ENCODE measurements around the gene NUDT1. TPM values are rescaled to one million over a fixed set of nuclear protein-coding genes. Genes with fewer than 3 reads are reported as not detected.

Gene NUDT1
- total RNA-seq, 1 experiment from 2014 or later, result 100 TPM

DNA sequence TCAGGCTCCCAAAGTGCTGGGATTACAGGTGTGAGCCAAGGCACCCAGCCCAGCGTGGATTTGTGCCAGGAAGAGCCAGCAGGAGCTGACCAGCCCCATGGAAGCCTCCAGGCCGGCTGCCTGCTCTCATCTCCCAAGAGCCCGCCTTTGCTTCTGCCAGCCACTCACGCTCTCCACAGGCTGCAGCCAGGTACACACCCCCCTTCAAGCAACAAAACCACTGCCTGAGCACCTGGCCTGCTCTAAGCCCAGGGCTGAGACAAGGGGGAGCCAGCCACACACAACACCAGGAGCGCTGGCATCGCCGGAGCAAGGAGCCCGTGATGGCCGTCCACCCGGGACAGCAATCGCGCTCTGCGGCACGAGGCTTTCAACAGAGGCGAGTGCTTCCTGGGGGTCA is 43.8 kb upstream of the NUDT1 start:
- no peaks in the 10 kb centered on the region for H3K27me3 Mint-ChIP-seq (ENCODE audit: low read depth)
- H3K4me1 Mint-ChIP-seq, result no peaks in the 10 kb centered on the region
- CTCF ChIA-PET, result no interaction called here

More for the DNA sequence above, 43.8 kb upstream of the NUDT1 start:
- Mint-ChIP-seq H3K36me3 (peaks cover 34% of the 10 kb centered on the region), H3K4me3 (no peak overlapping the region), H3K27ac (no peak overlapping the region), H3K9me3 (peaks cover 14% of the 10 kb centered on the region; the same call in 1 of the 2 replicates)
- ATAC-seq (no peak), DNase-seq (ENCODE audit: low spot score) (no peak)
- TF ChIP-seq, protein P1, sequence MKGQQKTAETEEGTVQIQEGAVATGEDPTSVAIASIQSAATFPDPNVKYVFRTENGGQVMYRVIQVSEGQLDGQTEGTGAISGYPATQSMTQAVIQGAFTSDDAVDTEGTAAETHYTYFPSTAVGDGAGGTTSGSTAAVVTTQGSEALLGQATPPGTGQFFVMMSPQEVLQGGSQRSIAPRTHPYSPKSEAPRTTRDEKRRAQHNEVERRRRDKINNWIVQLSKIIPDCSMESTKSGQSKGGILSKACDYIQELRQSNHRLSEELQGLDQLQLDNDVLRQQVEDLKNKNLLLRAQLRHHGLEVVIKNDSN (CRISPR knock-in tag; IDR thresholded peaks at IDR 0.05), result no peak
- TF ChIP-seq, protein P2, sequence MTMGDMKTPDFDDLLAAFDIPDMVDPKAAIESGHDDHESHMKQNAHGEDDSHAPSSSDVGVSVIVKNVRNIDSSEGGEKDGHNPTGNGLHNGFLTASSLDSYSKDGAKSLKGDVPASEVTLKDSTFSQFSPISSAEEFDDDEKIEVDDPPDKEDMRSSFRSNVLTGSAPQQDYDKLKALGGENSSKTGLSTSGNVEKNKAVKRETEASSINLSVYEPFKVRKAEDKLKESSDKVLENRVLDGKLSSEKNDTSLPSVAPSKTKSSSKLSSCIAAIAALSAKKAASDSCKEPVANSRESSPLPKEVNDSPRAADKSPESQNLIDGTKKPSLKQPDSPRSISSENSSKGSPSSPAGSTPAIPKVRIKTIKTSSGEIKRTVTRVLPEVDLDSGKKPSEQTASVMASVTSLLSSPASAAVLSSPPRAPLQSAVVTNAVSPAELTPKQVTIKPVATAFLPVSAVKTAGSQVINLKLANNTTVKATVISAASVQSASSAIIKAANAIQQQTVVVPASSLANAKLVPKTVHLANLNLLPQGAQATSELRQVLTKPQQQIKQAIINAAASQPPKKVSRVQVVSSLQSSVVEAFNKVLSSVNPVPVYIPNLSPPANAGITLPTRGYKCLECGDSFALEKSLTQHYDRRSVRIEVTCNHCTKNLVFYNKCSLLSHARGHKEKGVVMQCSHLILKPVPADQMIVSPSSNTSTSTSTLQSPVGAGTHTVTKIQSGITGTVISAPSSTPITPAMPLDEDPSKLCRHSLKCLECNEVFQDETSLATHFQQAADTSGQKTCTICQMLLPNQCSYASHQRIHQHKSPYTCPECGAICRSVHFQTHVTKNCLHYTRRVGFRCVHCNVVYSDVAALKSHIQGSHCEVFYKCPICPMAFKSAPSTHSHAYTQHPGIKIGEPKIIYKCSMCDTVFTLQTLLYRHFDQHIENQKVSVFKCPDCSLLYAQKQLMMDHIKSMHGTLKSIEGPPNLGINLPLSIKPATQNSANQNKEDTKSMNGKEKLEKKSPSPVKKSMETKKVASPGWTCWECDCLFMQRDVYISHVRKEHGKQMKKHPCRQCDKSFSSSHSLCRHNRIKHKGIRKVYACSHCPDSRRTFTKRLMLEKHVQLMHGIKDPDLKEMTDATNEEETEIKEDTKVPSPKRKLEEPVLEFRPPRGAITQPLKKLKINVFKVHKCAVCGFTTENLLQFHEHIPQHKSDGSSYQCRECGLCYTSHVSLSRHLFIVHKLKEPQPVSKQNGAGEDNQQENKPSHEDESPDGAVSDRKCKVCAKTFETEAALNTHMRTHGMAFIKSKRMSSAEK (CRISPR knock-in tag; IDR thresholded peaks at IDR 0.05; ENCODE audit: borderline replicate concordance), result no peak
- TF ChIP-seq, protein P3, sequence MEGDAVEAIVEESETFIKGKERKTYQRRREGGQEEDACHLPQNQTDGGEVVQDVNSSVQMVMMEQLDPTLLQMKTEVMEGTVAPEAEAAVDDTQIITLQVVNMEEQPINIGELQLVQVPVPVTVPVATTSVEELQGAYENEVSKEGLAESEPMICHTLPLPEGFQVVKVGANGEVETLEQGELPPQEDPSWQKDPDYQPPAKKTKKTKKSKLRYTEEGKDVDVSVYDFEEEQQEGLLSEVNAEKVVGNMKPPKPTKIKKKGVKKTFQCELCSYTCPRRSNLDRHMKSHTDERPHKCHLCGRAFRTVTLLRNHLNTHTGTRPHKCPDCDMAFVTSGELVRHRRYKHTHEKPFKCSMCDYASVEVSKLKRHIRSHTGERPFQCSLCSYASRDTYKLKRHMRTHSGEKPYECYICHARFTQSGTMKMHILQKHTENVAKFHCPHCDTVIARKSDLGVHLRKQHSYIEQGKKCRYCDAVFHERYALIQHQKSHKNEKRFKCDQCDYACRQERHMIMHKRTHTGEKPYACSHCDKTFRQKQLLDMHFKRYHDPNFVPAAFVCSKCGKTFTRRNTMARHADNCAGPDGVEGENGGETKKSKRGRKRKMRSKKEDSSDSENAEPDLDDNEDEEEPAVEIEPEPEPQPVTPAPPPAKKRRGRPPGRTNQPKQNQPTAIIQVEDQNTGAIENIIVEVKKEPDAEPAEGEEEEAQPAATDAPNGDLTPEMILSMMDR (IDR thresholded peaks at IDR 0.05), result no peak
- TF ChIP-seq TCF7 (CRISPR knock-in tag; IDR thresholded peaks at IDR 0.05; ENCODE audit: low read depth) (no peak), SP1 (CRISPR knock-in tag; conservative IDR thresholded peaks at IDR 0.05) (no peak), MXD4 (CRISPR knock-in tag; IDR thresholded peaks at IDR 0.05; ENCODE audit: borderline replicate concordance) (no peak), CREM (CRISPR knock-in tag; IDR thresholded peaks at IDR 0.05) (no peak), SMAD4 (CRISPR knock-in tag; IDR thresholded peaks at IDR 0.05) (no peak), MYBL2 (CRISPR knock-in tag; IDR thresholded peaks at IDR 0.05) (no peak), KAT7 (CRISPR knock-in tag; IDR thresholded peaks at IDR 0.05; ENCODE audit: borderline replicate concordance) (no peak), ELF4 (CRISPR knock-in tag; IDR thresholded peaks at IDR 0.05; ENCODE audit: low read depth) (no peak)
- TF ChIP-seq, protein P4, sequence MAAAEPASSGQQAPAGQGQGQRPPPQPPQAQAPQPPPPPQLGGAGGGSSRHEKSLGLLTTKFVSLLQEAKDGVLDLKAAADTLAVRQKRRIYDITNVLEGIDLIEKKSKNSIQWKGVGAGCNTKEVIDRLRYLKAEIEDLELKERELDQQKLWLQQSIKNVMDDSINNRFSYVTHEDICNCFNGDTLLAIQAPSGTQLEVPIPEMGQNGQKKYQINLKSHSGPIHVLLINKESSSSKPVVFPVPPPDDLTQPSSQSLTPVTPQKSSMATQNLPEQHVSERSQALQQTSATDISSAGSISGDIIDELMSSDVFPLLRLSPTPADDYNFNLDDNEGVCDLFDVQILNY (CRISPR knock-in tag; IDR thresholded peaks at IDR 0.05), result no peak
- TF ChIP-seq, protein P5, sequence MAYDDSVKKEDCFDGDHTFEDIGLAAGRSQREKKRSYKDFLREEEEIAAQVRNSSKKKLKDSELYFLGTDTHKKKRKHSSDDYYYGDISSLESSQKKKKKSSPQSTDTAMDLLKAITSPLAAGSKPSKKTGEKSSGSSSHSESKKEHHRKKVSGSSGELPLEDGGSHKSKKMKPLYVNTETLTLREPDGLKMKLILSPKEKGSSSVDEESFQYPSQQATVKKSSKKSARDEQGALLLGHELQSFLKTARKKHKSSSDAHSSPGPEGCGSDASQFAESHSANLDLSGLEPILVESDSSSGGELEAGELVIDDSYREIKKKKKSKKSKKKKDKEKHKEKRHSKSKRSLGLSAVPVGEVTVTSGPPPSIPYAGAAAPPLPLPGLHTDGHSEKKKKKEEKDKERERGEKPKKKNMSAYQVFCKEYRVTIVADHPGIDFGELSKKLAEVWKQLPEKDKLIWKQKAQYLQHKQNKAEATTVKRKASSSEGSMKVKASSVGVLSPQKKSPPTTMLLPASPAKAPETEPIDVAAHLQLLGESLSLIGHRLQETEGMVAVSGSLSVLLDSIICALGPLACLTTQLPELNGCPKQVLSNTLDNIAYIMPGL (CRISPR knock-in tag; IDR thresholded peaks at IDR 0.05), result no peak
- TF ChIP-seq, protein P6, sequence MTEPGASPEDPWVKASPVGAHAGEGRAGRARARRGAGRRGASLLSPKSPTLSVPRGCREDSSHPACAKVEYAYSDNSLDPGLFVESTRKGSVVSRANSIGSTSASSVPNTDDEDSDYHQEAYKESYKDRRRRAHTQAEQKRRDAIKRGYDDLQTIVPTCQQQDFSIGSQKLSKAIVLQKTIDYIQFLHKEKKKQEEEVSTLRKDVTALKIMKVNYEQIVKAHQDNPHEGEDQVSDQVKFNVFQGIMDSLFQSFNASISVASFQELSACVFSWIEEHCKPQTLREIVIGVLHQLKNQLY (CRISPR knock-in tag; IDR thresholded peaks at IDR 0.05), result no peak
- TF ChIP-seq, protein P7, sequence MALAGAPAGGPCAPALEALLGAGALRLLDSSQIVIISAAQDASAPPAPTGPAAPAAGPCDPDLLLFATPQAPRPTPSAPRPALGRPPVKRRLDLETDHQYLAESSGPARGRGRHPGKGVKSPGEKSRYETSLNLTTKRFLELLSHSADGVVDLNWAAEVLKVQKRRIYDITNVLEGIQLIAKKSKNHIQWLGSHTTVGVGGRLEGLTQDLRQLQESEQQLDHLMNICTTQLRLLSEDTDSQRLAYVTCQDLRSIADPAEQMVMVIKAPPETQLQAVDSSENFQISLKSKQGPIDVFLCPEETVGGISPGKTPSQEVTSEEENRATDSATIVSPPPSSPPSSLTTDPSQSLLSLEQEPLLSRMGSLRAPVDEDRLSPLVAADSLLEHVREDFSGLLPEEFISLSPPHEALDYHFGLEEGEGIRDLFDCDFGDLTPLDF (CRISPR knock-in tag; IDR thresholded peaks at IDR 0.05), result no peak
- POLR2A ChIA-PET, result no interaction called here
